Neural cell (in vitro differentiated cells): Measurements from ENCODE around the gene SLC31A2. TPM values are rescaled to one million over a fixed set of nuclear protein-coding genes. Genes with fewer than 3 reads are reported as not detected.

Source experiments
- H2AFZ ChIP-seq: fragments of 200-600, 300-800 bp; sonication (generic), shearing (Covaris generic); 2 replicates; pipeline ENCODE4 v1.6.0; 2014; ENCODE audit warnings: low read depth, mild to moderate bottlenecking, antibody characterized with exemption, low read length, moderate library complexity
- H3F3A ChIP-seq: fragments of 200-600 bp; shearing (Covaris generic); 2 replicates; pipeline ENCODE4 v1.6.1; 2016; ENCODE audit warnings: mild to moderate bottlenecking, moderate library complexity, mixed read lengths, antibody characterized with exemption, low read length; ENCODE audit not compliant: insufficient read depth, poor library complexity, severe bottlenecking
- H3K27ac ChIP-seq: fragments of 200-600, 300-800 bp; sonication (generic), shearing (Covaris generic); 2 replicates; pipeline ENCODE4 v1.5.1; 2014; ENCODE audit warnings: mild to moderate bottlenecking, low read length, moderate library complexity
- H3K27me3 ChIP-seq: fragments of 300-800, 200-600 bp; sonication (generic), shearing (Covaris generic); 2 replicates; pipeline ENCODE4 v1.6.0; 2014; ENCODE audit warnings: mild to moderate bottlenecking, low read depth, low read length, moderate library complexity; ENCODE audit not compliant: insufficient read depth
- H3K36me3 ChIP-seq: fragments of 300-800, 200-600 bp; sonication (generic), shearing (Covaris generic); 2 replicates; pipeline ENCODE4 v1.5.1; 2014; ENCODE audit warnings: mild to moderate bottlenecking, antibody characterized with exemption, low read length, moderate library complexity; ENCODE audit not compliant: insufficient read depth
- H3K4me2 ChIP-seq: fragments of 300-800, 200-600 bp; sonication (generic), shearing (Covaris generic); 2 replicates; pipeline ENCODE4 v1.6.0; 2014; ENCODE audit warnings: mild to moderate bottlenecking, low read length
- H3K4me3 ChIP-seq: fragments of 300-800, 200-600 bp; sonication (generic), shearing (Covaris generic); 2 replicates; pipeline ENCODE4 v1.5.1; 2014; ENCODE audit warnings: mild to moderate bottlenecking, low read length, moderate library complexity
- H3K79me2 ChIP-seq: fragments of 200-600 bp; shearing (Covaris generic); replicated peaks from 2 replicates; pipeline ENCODE4 v1.6.0; 2014; ENCODE audit warnings: mild to moderate bottlenecking, low read length, moderate library complexity; ENCODE audit not compliant: insufficient read depth
- H3K9ac ChIP-seq: fragments of 300-800, 200-600 bp; sonication (generic), shearing (Covaris generic); 2 replicates; pipeline ENCODE4 v1.6.1; 2016; ENCODE audit warnings: mild to moderate bottlenecking, low read length, mixed read lengths
- H3K9me2 ChIP-seq: fragments of 200-600 bp; shearing (Covaris generic); 2 replicates; pipeline ENCODE4 v1.6.1; 2016; ENCODE audit warnings: mild to moderate bottlenecking, low read length, mixed read lengths; ENCODE audit not compliant: insufficient read depth
- H3K9me3 ChIP-seq: fragments of 200-600, 300-800 bp; sonication (generic), shearing (Covaris generic); 2 replicates; pipeline ENCODE4 v1.6.1; 2016; ENCODE audit warnings: mild to moderate bottlenecking, mixed run types, low read length, moderate library complexity, mixed read lengths
- H4K20me1 ChIP-seq: fragments of 200-600 bp; shearing (Covaris generic); 2 replicates; pipeline ENCODE4 v1.6.1; 2016; ENCODE audit warnings: mild to moderate bottlenecking, mixed run types; ENCODE audit not compliant: insufficient read depth
- EP300 ChIP-seq: fragments of 450-650 bp; conservative IDR thresholded peaks from 2 replicates; pipeline ENCODE4 v1.6.1; 2014; ENCODE audit warnings: antibody characterized with exemption, mild to moderate bottlenecking, moderate library complexity; ENCODE audit not compliant: poor library complexity, severe bottlenecking
- EZH2 ChIP-seq: fragments of 200-600, 300-800 bp; shearing (Covaris generic), sonication (generic); IDR thresholded peaks from 2 replicates; pipeline ENCODE4 v1.6.1; 2014; ENCODE audit warnings: antibody characterized with exemption, low read length, borderline replicate concordance, mild to moderate bottlenecking; ENCODE audit not compliant: insufficient read depth, poor library complexity, severe bottlenecking
- MXI1 ChIP-seq: fragments of 450-650 bp; conservative IDR thresholded peaks from 2 replicates; pipeline ENCODE4 v1.6.1; 2014; ENCODE audit warnings: antibody characterized with exemption, mild to moderate bottlenecking; ENCODE audit not compliant: poor library complexity, severe bottlenecking
- POLR2AphosphoS5 ChIP-seq: IDR thresholded peaks from 2 replicates; pipeline ENCODE4 v1.6.1; 2012
- RAD21 ChIP-seq: fragments of 450-650 bp; conservative IDR thresholded peaks from 2 replicates; pipeline ENCODE4 v1.6.1; 2014; ENCODE audit warnings: antibody characterized with exemption, mild to moderate bottlenecking, moderate library complexity
- SMC3 ChIP-seq: fragments of 450-650 bp; conservative IDR thresholded peaks from 2 replicates; pipeline ENCODE4 v1.6.1; 2014; ENCODE audit warnings: antibody characterized with exemption, mild to moderate bottlenecking, moderate library complexity; ENCODE audit not compliant: poor library complexity
- TAF1 ChIP-seq: IDR thresholded peaks from 2 replicates; pipeline ENCODE4 v1.6.1; 2012; ENCODE audit warnings: low read depth
- polyA plus RNA-seq: library from polyadenylated mRNA; depleted of rRNA; stranded (reverse); fragments of >200 nt; gene quantifications from 2 replicates; pipeline ENCODE4 v1.2.3, GENCODE V29; 2014
- TF ChIP-seq, protein P1 (sequence below): fragments of 450-650 bp; IDR thresholded peaks from 2 replicates; pipeline ENCODE4 v1.5.1; 2014; ENCODE audit warnings: antibody characterized with exemption, mild to moderate bottlenecking, moderate library complexity; ENCODE audit not compliant: poor library complexity, severe bottlenecking
- TF ChIP-seq, protein P2 (sequence below): IDR thresholded peaks from 2 replicates; pipeline ENCODE4 v1.6.1; 2012; ENCODE audit warnings: borderline replicate concordance

SLC31A2 gene
- polyA plus RNA-seq, 1 donor from 2014 or later: 4.1 TPM

DNA sequence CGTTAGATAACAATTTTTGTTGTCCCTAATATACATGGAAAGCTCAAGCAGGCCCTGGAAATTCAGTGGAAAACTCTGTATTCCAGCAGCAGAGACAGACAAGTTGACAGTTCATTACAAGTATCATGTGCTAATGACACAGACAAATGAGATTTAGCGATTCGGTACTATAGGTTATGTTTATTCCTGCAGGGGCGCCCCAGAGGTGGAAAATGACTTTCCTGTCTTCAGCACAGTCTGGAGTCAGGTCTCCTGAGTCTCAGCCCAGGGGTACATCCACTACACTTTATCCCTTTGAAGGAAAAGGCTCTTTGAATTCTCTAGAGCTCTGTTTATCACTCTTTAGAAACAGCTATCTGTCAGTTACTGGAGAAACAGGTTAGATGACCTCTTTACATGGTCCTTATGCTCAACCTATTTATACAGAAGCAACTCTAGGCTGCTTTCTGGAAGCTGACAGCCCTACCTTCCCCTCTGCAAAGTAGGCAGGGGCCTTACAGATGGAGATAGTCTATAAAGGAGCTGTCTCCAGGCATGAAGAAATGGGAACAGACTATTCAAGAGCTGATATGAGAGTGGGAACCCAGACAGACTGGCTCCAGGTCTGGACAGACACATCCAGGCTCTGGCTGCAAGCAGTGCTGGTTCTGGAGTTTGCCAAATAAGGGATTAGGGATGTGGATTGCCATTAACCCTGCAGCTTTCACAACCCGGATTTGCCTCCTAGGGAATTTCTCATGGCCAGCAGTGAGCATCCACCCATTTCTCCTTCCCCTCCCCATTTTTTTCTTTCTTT lies 7.2 kb upstream of the SLC31A2 start:
- H3F3A ChIP-seq: no peaks in the 10 kb centered on the region
- H3K9ac ChIP-seq: no peak overlapping the region
- H3K27ac ChIP-seq: no peak overlapping the region

DNA sequence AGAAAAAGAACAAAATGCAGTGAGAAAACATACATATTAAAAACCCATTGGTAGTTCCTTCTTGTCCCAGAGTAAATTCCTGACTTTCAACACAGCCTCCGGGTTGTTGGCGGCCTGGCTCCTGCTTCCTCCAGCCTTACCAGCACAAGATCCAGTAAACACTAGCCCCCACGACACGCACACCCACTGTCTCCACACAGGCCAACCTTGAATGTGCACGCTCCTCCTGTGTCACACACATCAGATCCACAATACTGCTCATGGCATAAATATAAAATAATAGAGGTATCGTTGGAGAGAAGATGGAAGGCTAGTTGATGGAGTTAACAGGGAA lies 2.5 kb upstream of the SLC31A2 start:
- no peak overlapping the region for H3K4me3 ChIP-seq
- no peak overlapping the region for H3K27ac ChIP-seq
- no peak overlapping the region for H3K4me2 ChIP-seq
- H3F3A ChIP-seq: no peaks in the 10 kb centered on the region
- no peaks in the 10 kb centered on the region for H3K79me2 ChIP-seq
- no peaks in the 10 kb centered on the region for H3K9me2 ChIP-seq
- no peak overlapping the region for H2AFZ ChIP-seq
- no peaks in the 10 kb centered on the region for H4K20me1 ChIP-seq
- H3K9ac ChIP-seq: no peak overlapping the region
- no peaks in the 10 kb centered on the region for H3K27me3 ChIP-seq
- no peaks in the 10 kb centered on the region for H3K9me3 ChIP-seq
- no peaks in the 10 kb centered on the region for H3K36me3 ChIP-seq
- TF ChIP-seq, protein P1, sequence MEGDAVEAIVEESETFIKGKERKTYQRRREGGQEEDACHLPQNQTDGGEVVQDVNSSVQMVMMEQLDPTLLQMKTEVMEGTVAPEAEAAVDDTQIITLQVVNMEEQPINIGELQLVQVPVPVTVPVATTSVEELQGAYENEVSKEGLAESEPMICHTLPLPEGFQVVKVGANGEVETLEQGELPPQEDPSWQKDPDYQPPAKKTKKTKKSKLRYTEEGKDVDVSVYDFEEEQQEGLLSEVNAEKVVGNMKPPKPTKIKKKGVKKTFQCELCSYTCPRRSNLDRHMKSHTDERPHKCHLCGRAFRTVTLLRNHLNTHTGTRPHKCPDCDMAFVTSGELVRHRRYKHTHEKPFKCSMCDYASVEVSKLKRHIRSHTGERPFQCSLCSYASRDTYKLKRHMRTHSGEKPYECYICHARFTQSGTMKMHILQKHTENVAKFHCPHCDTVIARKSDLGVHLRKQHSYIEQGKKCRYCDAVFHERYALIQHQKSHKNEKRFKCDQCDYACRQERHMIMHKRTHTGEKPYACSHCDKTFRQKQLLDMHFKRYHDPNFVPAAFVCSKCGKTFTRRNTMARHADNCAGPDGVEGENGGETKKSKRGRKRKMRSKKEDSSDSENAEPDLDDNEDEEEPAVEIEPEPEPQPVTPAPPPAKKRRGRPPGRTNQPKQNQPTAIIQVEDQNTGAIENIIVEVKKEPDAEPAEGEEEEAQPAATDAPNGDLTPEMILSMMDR: no peak
- TF ChIP-seq, protein P2, sequence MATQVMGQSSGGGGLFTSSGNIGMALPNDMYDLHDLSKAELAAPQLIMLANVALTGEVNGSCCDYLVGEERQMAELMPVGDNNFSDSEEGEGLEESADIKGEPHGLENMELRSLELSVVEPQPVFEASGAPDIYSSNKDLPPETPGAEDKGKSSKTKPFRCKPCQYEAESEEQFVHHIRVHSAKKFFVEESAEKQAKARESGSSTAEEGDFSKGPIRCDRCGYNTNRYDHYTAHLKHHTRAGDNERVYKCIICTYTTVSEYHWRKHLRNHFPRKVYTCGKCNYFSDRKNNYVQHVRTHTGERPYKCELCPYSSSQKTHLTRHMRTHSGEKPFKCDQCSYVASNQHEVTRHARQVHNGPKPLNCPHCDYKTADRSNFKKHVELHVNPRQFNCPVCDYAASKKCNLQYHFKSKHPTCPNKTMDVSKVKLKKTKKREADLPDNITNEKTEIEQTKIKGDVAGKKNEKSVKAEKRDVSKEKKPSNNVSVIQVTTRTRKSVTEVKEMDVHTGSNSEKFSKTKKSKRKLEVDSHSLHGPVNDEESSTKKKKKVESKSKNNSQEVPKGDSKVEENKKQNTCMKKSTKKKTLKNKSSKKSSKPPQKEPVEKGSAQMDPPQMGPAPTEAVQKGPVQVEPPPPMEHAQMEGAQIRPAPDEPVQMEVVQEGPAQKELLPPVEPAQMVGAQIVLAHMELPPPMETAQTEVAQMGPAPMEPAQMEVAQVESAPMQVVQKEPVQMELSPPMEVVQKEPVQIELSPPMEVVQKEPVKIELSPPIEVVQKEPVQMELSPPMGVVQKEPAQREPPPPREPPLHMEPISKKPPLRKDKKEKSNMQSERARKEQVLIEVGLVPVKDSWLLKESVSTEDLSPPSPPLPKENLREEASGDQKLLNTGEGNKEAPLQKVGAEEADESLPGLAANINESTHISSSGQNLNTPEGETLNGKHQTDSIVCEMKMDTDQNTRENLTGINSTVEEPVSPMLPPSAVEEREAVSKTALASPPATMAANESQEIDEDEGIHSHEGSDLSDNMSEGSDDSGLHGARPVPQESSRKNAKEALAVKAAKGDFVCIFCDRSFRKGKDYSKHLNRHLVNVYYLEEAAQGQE: no peak
- TF ChIP-seq TAF1 (no peak), MXI1 (no peak), EP300 (no peak), SMC3 (no peak), POLR2AphosphoS5 (no peak), EZH2 (no peak), RAD21 (no peak)

More for the DNA sequence above, 7.2 kb upstream of the SLC31A2 start:
- Histone ChIP-seq H3K9me3 (no peaks in the 10 kb centered on the region), H3K27me3 (no peaks in the 10 kb centered on the region), H4K20me1 (no peaks in the 10 kb centered on the region), H3K4me3 (no peak overlapping the region), H3K4me2 (no peak overlapping the region), H2AFZ (no peak overlapping the region), H3K9me2 (no peaks in the 10 kb centered on the region), H3K79me2 (no peaks in the 10 kb centered on the region), H3K36me3 (no peaks in the 10 kb centered on the region)
- TF ChIP-seq POLR2AphosphoS5: no peak
- TF ChIP-seq, protein P2: no peak
- no peak for TF ChIP-seq TAF1
- no peak for TF ChIP-seq EP300
- no peak for TF ChIP-seq SMC3
- TF ChIP-seq EZH2: no peak
- TF ChIP-seq, protein P1: no peak
- TF ChIP-seq RAD21: no peak
- TF ChIP-seq MXI1: no peak
